Measurements from ENCODE around the gene FAM110D.

The FAM110D gene

DNA sequence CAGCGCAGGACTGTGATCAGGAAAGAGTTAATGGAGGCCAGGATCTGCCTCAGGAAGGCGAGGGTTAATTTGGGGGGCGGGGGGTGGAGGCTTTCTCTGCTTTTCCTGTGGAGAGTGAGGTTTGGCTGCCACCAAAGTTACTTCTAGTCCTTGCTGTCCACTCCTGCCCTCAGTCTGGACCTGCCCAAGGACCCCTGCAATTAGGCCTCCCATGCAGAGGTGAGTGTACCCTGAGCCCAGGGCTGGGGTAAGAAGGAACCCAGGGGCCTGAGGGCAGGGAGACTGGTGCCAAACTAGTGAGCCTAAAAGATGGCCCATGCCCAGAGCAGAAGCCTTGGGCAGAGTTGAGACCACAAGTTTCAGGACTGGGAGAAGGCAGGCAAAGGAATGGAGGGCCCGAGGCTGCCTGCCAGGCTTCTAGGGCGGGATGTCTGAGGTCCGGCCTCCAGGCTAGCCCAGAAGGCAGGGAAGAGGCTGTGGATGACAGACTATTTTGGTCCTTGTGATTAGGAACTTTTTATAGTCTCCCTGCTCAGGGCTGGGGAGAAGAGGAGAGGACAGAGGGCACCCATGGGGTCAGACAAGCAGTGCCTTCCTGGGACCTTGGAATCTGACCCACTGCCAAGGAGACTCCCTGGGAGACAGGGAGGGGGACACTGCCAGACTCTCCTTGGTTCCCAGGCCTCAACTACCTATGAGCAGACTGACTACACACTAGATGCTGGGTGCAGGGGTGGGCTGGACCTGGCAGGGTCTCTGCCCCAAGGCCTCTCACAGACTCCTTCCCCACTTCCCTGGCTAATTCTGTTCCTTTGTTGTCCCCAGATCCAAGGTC, at the start of gene FAM110D:
Gene FAM110D (plus strand): TSS at position 172 of the 835 bp plus-strand sequence. CDS start 2,213 bp downstream, outside the sequence.
- H3K4me3 ChIP-seq (ENCODE audit: low read depth, low read length): no peak within 1 kb of the TSS
- TF ChIP-seq, protein P1, sequence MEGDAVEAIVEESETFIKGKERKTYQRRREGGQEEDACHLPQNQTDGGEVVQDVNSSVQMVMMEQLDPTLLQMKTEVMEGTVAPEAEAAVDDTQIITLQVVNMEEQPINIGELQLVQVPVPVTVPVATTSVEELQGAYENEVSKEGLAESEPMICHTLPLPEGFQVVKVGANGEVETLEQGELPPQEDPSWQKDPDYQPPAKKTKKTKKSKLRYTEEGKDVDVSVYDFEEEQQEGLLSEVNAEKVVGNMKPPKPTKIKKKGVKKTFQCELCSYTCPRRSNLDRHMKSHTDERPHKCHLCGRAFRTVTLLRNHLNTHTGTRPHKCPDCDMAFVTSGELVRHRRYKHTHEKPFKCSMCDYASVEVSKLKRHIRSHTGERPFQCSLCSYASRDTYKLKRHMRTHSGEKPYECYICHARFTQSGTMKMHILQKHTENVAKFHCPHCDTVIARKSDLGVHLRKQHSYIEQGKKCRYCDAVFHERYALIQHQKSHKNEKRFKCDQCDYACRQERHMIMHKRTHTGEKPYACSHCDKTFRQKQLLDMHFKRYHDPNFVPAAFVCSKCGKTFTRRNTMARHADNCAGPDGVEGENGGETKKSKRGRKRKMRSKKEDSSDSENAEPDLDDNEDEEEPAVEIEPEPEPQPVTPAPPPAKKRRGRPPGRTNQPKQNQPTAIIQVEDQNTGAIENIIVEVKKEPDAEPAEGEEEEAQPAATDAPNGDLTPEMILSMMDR (IDR thresholded peaks at IDR 0.05; ENCODE audit: control insufficient read depth, extremely low read depth, insufficient read depth): no peak
- DNase-seq (ENCODE audit: low read depth): no peak

DNA sequence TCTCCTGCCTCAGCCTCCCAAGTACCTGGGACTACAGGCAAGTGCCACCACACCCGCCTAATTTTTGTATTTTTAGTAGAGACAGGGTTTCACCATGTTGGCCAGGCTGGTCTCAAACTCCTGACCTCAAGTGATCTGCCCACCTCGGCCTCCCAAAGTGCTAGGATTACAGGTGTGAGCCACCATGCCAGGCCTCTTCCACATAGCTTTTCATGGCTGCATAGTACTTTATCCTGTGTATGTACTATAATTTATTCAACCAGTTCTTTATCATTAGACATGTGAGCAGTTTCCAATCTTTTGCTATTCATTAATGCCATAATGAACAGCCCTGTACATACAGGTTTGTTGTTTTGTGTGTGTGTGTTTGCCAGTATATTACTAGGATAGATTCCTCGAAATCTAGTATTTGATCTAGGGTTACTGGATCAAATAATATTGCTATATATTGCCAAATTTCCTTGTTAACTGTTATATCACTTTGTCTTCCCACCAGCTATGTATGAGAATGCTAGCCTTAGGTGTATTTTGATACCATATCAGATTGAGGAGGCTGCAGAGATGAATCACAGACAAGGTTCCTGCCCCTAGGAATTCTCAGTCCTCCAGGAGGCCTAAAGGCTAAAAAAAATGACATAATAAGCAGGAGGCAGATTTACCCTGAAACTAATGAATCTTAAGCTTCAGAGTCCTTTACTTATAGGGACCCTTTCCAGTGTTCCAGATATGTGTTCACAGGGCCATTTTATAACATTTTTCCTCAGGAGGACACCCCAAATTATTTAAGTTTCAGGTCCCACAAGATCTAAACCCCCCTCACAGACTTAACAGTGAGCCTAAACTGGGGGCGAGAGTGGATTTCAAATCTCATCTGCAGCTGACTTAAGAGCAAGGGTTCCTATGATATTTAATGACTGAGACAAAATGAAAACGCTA, 49.4 kb upstream of the FAM110D start:
- H3K4me3 ChIP-seq (ENCODE audit: low read depth, low read length): no peak overlapping the region; the same call in 1 of the 2 replicates
- TF ChIP-seq, protein P1 (IDR thresholded peaks at IDR 0.05; ENCODE audit: control insufficient read depth, extremely low read depth, insufficient read depth): no peak
- no peak for DNase-seq (ENCODE audit: low read depth)

DNA sequence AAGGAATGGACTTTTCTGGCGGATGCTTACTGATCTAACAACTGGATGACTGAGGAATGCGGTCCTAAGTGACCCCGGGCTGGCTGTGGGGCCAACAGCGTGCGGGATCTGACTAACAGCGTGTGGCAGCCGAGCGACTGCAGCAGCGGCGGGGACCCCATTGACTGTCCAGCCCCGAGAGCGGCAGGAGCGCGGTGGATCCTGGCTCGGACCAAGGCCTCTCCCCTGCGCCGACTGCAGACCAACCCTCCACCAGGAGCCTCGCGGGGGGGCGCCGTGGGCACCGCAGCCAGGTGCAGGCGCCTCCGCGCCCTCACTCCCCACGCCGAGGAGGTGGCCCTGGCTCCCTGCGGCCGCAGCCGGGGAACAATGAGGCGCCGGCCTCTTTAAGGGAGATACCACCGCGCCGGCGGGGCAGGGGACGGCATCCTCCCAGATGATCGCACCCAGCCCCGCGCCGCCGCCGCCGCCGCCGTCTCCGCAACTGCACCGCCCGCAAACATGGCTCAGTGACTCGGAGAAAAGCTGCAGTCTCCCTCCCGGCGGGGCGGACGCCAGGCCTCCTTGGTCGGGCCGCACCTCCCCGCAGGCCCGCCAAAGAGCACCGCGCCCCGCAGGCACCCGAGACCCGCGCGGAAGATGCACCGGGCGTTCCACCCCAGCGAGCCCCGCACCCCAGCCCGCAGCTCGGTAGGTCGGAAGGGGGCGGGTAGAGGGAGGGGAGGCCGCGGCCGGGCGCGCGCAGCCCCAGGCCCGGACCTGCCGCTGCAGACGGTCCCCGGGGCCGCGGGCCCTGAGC, 47.9 kb upstream of the FAM110D start:
- no peak for DNase-seq (ENCODE audit: low read depth)

DNA sequence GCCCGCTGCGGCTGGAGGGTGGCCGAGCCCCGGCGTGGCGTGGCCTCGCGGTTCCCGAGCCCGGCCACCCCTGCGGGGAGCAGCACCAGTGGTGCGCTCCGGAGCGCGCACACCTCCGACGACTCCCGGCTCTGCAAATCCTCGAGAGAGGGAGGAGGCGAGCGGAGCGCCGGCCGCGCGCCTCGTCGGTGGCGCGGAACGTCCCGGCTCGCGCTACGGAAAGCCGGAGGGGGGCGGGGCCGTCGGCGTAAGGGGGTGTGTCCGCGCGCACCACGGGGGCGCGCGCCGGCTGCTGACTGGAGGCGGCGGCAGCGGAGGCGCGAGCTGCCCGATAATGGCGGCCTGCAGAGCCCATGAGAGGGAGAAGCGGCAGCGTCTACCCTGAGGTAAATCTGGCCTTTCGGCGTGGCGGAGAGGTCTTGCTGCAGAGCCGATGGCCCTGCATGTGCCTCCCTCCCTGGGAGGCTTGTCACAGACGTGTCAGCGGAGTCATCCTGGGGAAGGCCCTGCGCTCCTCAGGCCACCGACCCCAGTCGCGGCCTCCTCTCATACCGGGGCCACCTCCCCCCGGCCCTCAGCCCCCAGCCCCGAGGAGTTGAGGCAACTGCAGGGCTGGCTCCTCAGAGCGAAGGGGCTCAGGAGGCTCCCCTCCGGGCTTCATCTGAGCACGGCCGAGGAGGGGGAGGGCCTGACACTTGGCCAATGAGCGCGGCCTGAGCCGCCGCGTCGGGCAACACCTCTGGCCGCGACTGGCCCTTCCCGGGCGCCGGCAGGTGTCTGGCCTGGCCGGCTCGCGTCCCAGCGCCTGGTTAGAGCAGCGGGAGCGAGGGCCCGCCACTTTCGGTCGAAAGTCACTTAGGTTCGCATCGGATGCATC, 47.1 kb upstream of the FAM110D start, which contains the start of gene PDIK1L:
Gene PDIK1L (plus strand): TSS at position 295 of the 877 bp plus-strand sequence. CDS start 2,485 bp downstream, outside the sequence.
- TF ChIP-seq, protein P1 (IDR thresholded peaks at IDR 0.05; ENCODE audit: control insufficient read depth, extremely low read depth, insufficient read depth): no peak
- peak within 1 kb of the TSS; percentile 72 for H3K4me3 ChIP-seq (ENCODE audit: low read depth, low read length)
- DNase-seq (ENCODE audit: low read depth): peak; percentile 74

More for the DNA sequence above, 47.9 kb upstream of the FAM110D start:
- TF ChIP-seq, protein P1 (IDR thresholded peaks at IDR 0.05; ENCODE audit: control insufficient read depth, extremely low read depth, insufficient read depth): no peak
- peak overlapping the region; percentile 72 for H3K4me3 ChIP-seq (ENCODE audit: low read depth, low read length)

DNA sequence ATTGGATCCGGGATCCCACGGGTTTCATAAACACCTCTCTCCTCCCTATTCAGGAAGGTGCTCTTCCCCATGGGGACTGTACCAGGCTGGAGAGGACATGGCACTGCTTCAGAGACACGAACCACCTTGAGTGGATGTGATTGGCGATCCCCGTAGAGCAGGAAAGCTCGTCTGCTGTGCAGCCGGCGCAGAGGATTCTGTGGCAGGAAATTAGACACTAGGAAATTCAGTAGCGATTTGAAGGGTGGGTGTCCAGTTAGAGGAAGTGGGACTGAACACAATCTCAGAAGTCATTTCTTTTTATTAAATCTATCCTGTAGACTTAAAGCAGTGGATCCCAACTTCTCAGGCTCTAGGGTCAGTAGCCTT, 46.5 kb upstream of the FAM110D start:
- no peak for DNase-seq (ENCODE audit: low read depth)
- TF ChIP-seq, protein P1 (IDR thresholded peaks at IDR 0.05; ENCODE audit: control insufficient read depth, extremely low read depth, insufficient read depth): no peak
- H3K4me3 ChIP-seq (ENCODE audit: low read depth, low read length): peak overlapping the region; percentile 72

Data from LNCaP clone FGC (cell line).